ENCODE measurements around the gene SLC29A3.

The SLC29A3 gene

GRCh38 chr10:71368643-71369042 is 49.6 kb downstream of the SLC29A3 start:
- Histone ChIP-seq H3F3A (ENCODE audit: insufficient read depth) (no peaks in the 10 kb centered on the region), H3K36me3 (ENCODE audit: low read length) (no peaks in the 10 kb centered on the region)

GRCh38 chr10:71369602-71370001 is 50.5 kb downstream of the SLC29A3 start:
- Histone ChIP-seq H3K9me2 (replicated peaks; ENCODE audit: insufficient read depth, low read length) (no peaks in the 10 kb centered on the region), H3K36me3 (ENCODE audit: low read length) (no peaks in the 10 kb centered on the region), H3K9me3 (ENCODE audit: insufficient read depth, low read length) (no peaks in the 10 kb centered on the region), H3K79me2 (ENCODE audit: insufficient read depth, low read length) (no peaks in the 10 kb centered on the region), H3K27ac (ENCODE audit: low read depth, low read length) (no peak overlapping the region), H3K4me3 (ENCODE audit: insufficient read depth, low read length, poor library complexity, severe bottlenecking) (no peak overlapping the region), H4K20me1 (ENCODE audit: low read depth, low read length) (no peaks in the 10 kb centered on the region), H3K4me2 (ENCODE audit: low read depth, low read length, poor library complexity, severe bottlenecking) (no peak overlapping the region), H3K27me3 (ENCODE audit: low read length) (no peaks in the 10 kb centered on the region), H3F3A (ENCODE audit: insufficient read depth) (no peaks in the 10 kb centered on the region), H3K9ac (ENCODE audit: low read length) (no peak overlapping the region), H2AFZ (ENCODE audit: low read depth, low read length, severe bottlenecking) (no peak overlapping the region)
- TF ChIP-seq CTCF (IDR thresholded peaks at IDR 0.05; ENCODE audit: insufficient read depth, low read length, poor library complexity, severe bottlenecking) (no peak), EZH2phosphoT487 (conservative IDR thresholded peaks at IDR 0.05; ENCODE audit: low read length) (no peak)

More at GRCh38 chr10:71368643-71369042, 49.6 kb downstream of the SLC29A3 start:
- H4K20me1 ChIP-seq (ENCODE audit: low read depth, low read length) = no peaks in the 10 kb centered on the region
- H3K27me3 ChIP-seq (ENCODE audit: low read length) = no peaks in the 10 kb centered on the region
- H3K79me2 ChIP-seq (ENCODE audit: insufficient read depth, low read length) = no peaks in the 10 kb centered on the region
- H2AFZ ChIP-seq (ENCODE audit: low read depth, low read length, severe bottlenecking) = no peak overlapping the region
- TF ChIP-seq CTCF (IDR thresholded peaks at IDR 0.05; ENCODE audit: insufficient read depth, low read length, poor library complexity, severe bottlenecking) (no peak), EZH2phosphoT487 (conservative IDR thresholded peaks at IDR 0.05; ENCODE audit: low read length) (no peak)
- no peaks in the 10 kb centered on the region for H3K9me3 ChIP-seq (ENCODE audit: insufficient read depth, low read length)
- no peaks in the 10 kb centered on the region for H3K9me2 ChIP-seq (replicated peaks; ENCODE audit: insufficient read depth, low read length)
- H3K4me3 ChIP-seq (ENCODE audit: insufficient read depth, low read length, poor library complexity, severe bottlenecking) = no peak overlapping the region
- H3K9ac ChIP-seq (ENCODE audit: low read length) = no peak overlapping the region
- no peak overlapping the region for H3K4me2 ChIP-seq (ENCODE audit: low read depth, low read length, poor library complexity, severe bottlenecking)
- H3K27ac ChIP-seq (ENCODE audit: low read depth, low read length) = no peak overlapping the region

GRCh38 chr10:71370031-71370430 is 51.0 kb downstream of the SLC29A3 start:
- no peak overlapping the region for H2AFZ ChIP-seq (ENCODE audit: low read depth, low read length, severe bottlenecking)
- H3K27me3 ChIP-seq (ENCODE audit: low read length) = no peaks in the 10 kb centered on the region
- H3K4me3 ChIP-seq (ENCODE audit: insufficient read depth, low read length, poor library complexity, severe bottlenecking) = no peak overlapping the region
- H3K36me3 ChIP-seq (ENCODE audit: low read length) = no peaks in the 10 kb centered on the region
- H3K9me2 ChIP-seq (replicated peaks; ENCODE audit: insufficient read depth, low read length) = no peaks in the 10 kb centered on the region
- H3K9ac ChIP-seq (ENCODE audit: low read length) = no peak overlapping the region
- H3K27ac ChIP-seq (ENCODE audit: low read depth, low read length) = no peak overlapping the region
- TF ChIP-seq CTCF (IDR thresholded peaks at IDR 0.05; ENCODE audit: insufficient read depth, low read length, poor library complexity, severe bottlenecking) = no peak
- no peak for TF ChIP-seq EZH2phosphoT487 (conservative IDR thresholded peaks at IDR 0.05; ENCODE audit: low read length)
- H4K20me1 ChIP-seq (ENCODE audit: low read depth, low read length) = no peaks in the 10 kb centered on the region
- no peaks in the 10 kb centered on the region for H3K79me2 ChIP-seq (ENCODE audit: insufficient read depth, low read length)
- H3K9me3 ChIP-seq (ENCODE audit: insufficient read depth, low read length) = no peaks in the 10 kb centered on the region
- no peaks in the 10 kb centered on the region for H3F3A ChIP-seq (ENCODE audit: insufficient read depth)
- H3K4me2 ChIP-seq (ENCODE audit: low read depth, low read length, poor library complexity, severe bottlenecking) = no peak overlapping the region
